Measurements from ENCODE around the gene RAB25. TPM values are rescaled to one million over a fixed set of nuclear protein-coding genes. Genes with fewer than 3 reads are reported as not detected.

The RAB25 gene
- total RNA-seq, 1 experiment from 2014 or later: 18.1 TPM

DNA sequence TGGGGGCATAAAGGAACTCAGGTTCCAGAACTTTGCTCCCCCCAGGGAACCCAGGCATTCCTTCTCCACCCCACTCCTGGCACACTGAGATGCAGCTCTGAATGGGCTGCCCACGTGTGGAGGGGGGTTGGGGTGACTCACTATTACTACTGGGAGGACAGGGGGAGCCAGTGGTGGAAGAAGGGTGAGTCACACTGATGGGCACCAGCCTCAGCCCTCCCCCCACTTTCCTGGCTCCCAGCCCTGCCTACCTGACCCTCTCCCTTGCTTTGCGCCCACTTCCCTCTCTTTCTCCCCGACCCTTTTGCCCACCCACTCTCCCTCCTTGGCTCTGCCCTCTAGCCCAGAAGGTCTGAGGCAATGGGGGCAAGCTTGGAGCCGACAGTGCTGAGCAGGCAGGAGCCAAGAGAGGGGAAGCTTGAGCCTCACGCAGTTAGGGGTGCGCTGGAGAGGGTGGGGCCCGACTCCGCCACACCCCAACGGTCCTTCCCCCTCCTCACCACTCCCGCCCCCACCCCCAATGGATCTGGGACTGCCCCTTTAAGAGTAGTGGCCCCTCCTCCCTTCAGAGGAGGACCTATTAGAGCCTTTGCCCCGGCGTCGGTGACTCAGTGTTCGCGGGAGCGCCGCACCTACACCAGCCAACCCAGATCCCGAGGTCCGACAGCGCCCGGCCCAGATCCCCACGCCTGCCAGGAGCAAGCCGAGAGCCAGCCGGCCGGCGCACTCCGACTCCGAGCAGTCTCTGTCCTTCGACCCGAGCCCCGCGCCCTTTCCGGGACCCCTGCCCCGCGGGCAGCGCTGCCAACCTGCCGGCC lies 53.4 kb downstream of the RAB25 start, which contains the start of gene LMNA:
Gene LMNA (plus strand): TSS at position 611 of the 818 bp plus-strand sequence. CDS start 208 bp downstream, outside the sequence.
- Histone ChIP-seq H3K27ac (ENCODE audit: low read length) (peak within 1 kb of the TSS; percentile 91), H3K4me3 (ENCODE audit: low read length) (peak within 1 kb of the TSS; percentile 86), H3K4me1 (ENCODE audit: insufficient read depth, low read length) (peaks cover 38% of the 10 kb centered on the region), H4K20me1 (ENCODE audit: low read length) (peaks cover 41% of the 10 kb centered on the region), H3K36me3 (ENCODE audit: low read depth, low read length) (peaks cover 11% of the 10 kb centered on the region), H3K9me2 (replicated peaks; ENCODE audit: low read length) (no peaks in the 10 kb centered on the region), H2AFZ (ENCODE audit: low read length) (peak within 1 kb of the TSS; percentile 55; the same call in 1 of the 2 replicates), H3K79me2 (ENCODE audit: low read length) (peaks cover 48% of the 10 kb centered on the region), H3F3A (ENCODE audit: low read length, unreplicated experiment) (no peaks in the 10 kb centered on the region), H3K4me2 (ENCODE audit: low read length) (peak within 1 kb of the TSS; percentile 93), H3K9ac (ENCODE audit: low read length) (peak within 1 kb of the TSS; percentile 94), H3K27me3 (ENCODE audit: low read length) (no peaks in the 10 kb centered on the region), H3K9me3 (ENCODE audit: low read length) (no peaks in the 10 kb centered on the region)
- DNase-seq (peak; percentile 98), ATAC-seq (peak; percentile 67)
- CTCF ChIA-PET: interaction anchor here (1.0 to 1.3 kb wide), 2 partner anchors 9 to 17 kb away, joined by 3 read pairs; no protein-coding TSS in a partner anchor
- peak; percentile 66; the same call in 1 of the 2 replicates for TF ChIP-seq EZH2phosphoT487 (IDR thresholded peaks at IDR 0.05; ENCODE audit: borderline replicate concordance, low read length)
- TF ChIP-seq, protein P1, sequence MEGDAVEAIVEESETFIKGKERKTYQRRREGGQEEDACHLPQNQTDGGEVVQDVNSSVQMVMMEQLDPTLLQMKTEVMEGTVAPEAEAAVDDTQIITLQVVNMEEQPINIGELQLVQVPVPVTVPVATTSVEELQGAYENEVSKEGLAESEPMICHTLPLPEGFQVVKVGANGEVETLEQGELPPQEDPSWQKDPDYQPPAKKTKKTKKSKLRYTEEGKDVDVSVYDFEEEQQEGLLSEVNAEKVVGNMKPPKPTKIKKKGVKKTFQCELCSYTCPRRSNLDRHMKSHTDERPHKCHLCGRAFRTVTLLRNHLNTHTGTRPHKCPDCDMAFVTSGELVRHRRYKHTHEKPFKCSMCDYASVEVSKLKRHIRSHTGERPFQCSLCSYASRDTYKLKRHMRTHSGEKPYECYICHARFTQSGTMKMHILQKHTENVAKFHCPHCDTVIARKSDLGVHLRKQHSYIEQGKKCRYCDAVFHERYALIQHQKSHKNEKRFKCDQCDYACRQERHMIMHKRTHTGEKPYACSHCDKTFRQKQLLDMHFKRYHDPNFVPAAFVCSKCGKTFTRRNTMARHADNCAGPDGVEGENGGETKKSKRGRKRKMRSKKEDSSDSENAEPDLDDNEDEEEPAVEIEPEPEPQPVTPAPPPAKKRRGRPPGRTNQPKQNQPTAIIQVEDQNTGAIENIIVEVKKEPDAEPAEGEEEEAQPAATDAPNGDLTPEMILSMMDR (conservative IDR thresholded peaks at IDR 0.05; ENCODE audit: low read depth, low read length): no peak
- POLR2A ChIA-PET (ENCODE audit: unreplicated experiment): interaction anchor here (0.6 to 1.8 kb wide), 6 partner anchors 8 to 50 kb away, joined by 3 to 10 read pairs (median 6); no protein-coding TSS in a partner anchor
- BruUV-seq (replicated peaks): no TSS peak
- intact Hi-C loops (cut with micrococcal nuclease): loop anchor here (1.0 kb wide), 3 partner anchors 9 to 18 kb away; no protein-coding TSS in a partner anchor

- H3K4me1 ChIP-seq (ENCODE audit: insufficient read depth, low read length): peaks cover 44% of the 10 kb centered on the region
- no peak overlapping the region for H2AFZ ChIP-seq (ENCODE audit: low read length)
- no peaks in the 10 kb centered on the region for H3F3A ChIP-seq (ENCODE audit: low read length, unreplicated experiment)
- H3K27ac ChIP-seq (ENCODE audit: low read length): peak overlapping the region; percentile 91
- no peaks in the 10 kb centered on the region for H3K9me3 ChIP-seq (ENCODE audit: low read length)
- peaks cover 55% of the 10 kb centered on the region for H3K79me2 ChIP-seq (ENCODE audit: low read length)
- TF ChIP-seq, protein P1 (conservative IDR thresholded peaks at IDR 0.05; ENCODE audit: low read depth, low read length): no peak
- TF ChIP-seq EZH2phosphoT487 (IDR thresholded peaks at IDR 0.05; ENCODE audit: borderline replicate concordance, low read length) (no peak), EZH2 (IDR thresholded peaks at IDR 0.05; ENCODE audit: low read length, unreplicated experiment) (no peak)
- POLR2A ChIA-PET (ENCODE audit: unreplicated experiment): interaction anchor here (0.6 to 1.8 kb wide), 6 partner anchors 9 to 49 kb away, joined by 3 to 13 read pairs (median 6); no protein-coding TSS in a partner anchor
- H4K20me1 ChIP-seq (ENCODE audit: low read length): peaks cover 47% of the 10 kb centered on the region
- ATAC-seq: no peak
- CTCF ChIA-PET: interaction anchor here (0.6 to 1.3 kb wide), 4 partner anchors 8 to 18 kb away, joined by 3 to 9 read pairs (median 3); no protein-coding TSS in a partner anchor
- peak overlapping the region; percentile 93 for H3K4me2 ChIP-seq (ENCODE audit: low read length)
- peak; percentile 41 for DNase-seq
- intact Hi-C loops (cut with micrococcal nuclease): loop anchor here (1.0 kb wide), 3 partner anchors 8 to 19 kb away; no protein-coding TSS in a partner anchor
- H3K9ac ChIP-seq (ENCODE audit: low read length): peak overlapping the region; percentile 94
- H3K4me3 ChIP-seq (ENCODE audit: low read length): peak overlapping the region; percentile 86
- TSS peak; percentile 49 for BruUV-seq (replicated peaks)
- no peaks in the 10 kb centered on the region for H3K27me3 ChIP-seq (ENCODE audit: low read length)
- H3K9me2 ChIP-seq (replicated peaks; ENCODE audit: low read length): no peaks in the 10 kb centered on the region
- H3K36me3 ChIP-seq (ENCODE audit: low read depth, low read length): peaks cover 15% of the 10 kb centered on the region
Observed at GRCh38 chr1:156114919-156115513, 54.1 kb downstream of the RAB25 start.

Data from PC-3 (cell line).